GM23338 (cell line): Measurements from ENCODE around the gene DMRT1. TPM values are rescaled to one million over a fixed set of nuclear protein-coding genes. Genes with fewer than 3 reads are reported as not detected.
A peak's percentile ranks its signal among the peaks of the same experiment; 100 is the strongest.

ENCODE experiments used
- ATAC-seq: fragments of 200-7000 bp; cut with Tn5 transposase; 3 replicates; pipeline ENCODE4 v1.9.1; 2020
- DNase-seq: peaks from one replicate; pipeline ENCODE4 v3.0.0-alpha.2; 2015; ENCODE audit warnings: low spot score
- H2AFZ ChIP-seq: fragments of 200-600 bp; sonication (generic); 2 replicates; pipeline ENCODE4 v1.8.0; 2016; ENCODE audit warnings: antibody characterized with exemption, mild to moderate bottlenecking, moderate library complexity
- H3F3A ChIP-seq: fragments of 200-600 bp; sonication (generic); replicated peaks from 2 replicates; pipeline ENCODE4 v1.8.0; 2017; ENCODE audit warnings: antibody characterized with exemption, mixed run types, low read depth
- H3K27ac ChIP-seq: fragments of 200-600 bp; sonication (generic); 2 replicates; pipeline ENCODE4 v1.6.1; 2016; ENCODE audit warnings: low read depth
- H3K27me3 ChIP-seq: fragments of 200-600 bp; sonication (generic); 2 replicates; pipeline ENCODE4 v1.8.0; 2016; ENCODE audit warnings: mild to moderate bottlenecking, mixed run types, moderate library complexity; ENCODE audit not compliant: insufficient read depth
- H3K36me3 ChIP-seq: fragments of 200-600 bp; sonication (generic); 2 replicates; pipeline ENCODE4 v1.8.0; 2016; ENCODE audit warnings: mild to moderate bottlenecking; ENCODE audit not compliant: insufficient read depth
- H3K4me1 ChIP-seq: fragments of 200-600 bp; sonication (generic); 2 replicates; pipeline ENCODE4 v1.8.0; 2016; ENCODE audit warnings: mild to moderate bottlenecking, moderate library complexity; ENCODE audit not compliant: insufficient read depth
- H3K4me2 ChIP-seq: fragments of 200-600 bp; sonication (generic); 2 replicates; pipeline ENCODE4 v1.7.1; 2017; ENCODE audit warnings: mixed run types
- H3K4me3 ChIP-seq: fragments of 200-600 bp; sonication (generic); 2 replicates; pipeline ENCODE4 v1.6.1; 2016; ENCODE audit warnings: mixed run types
- H3K79me2 ChIP-seq: fragments of 200-600 bp; sonication (generic); replicated peaks from 2 replicates; pipeline ENCODE4 v1.8.0; 2017; ENCODE audit warnings: mild to moderate bottlenecking; ENCODE audit not compliant: insufficient read depth
- H3K9me2 ChIP-seq: fragments of 200-600 bp; sonication (generic); 2 replicates; pipeline ENCODE4 v1.8.0; 2017; ENCODE audit not compliant: insufficient read depth
- H4K20me1 ChIP-seq: fragments of 200-600 bp; sonication (generic); replicated peaks from 2 replicates; pipeline ENCODE4 v1.8.0; 2017; ENCODE audit warnings: mild to moderate bottlenecking; ENCODE audit not compliant: insufficient read depth
- H3K27ac Mint-ChIP-seq: 2 replicates; pipeline ENCODE4 v1.8.0; 2020; ENCODE audit warnings: inconsistent platforms, mild to moderate bottlenecking, moderate library complexity, mixed read lengths
- H3K27me3 Mint-ChIP-seq: 3 replicates; pipeline ENCODE4 v1.8.0; 2022; ENCODE audit warnings: low read depth, mild to moderate bottlenecking, moderate library complexity, mixed read lengths, inconsistent platforms; ENCODE audit not compliant: insufficient read depth, poor library complexity
- H3K36me3 Mint-ChIP-seq: 3 replicates; pipeline ENCODE4 v1.8.0; 2021; ENCODE audit warnings: low read depth, mild to moderate bottlenecking, inconsistent platforms, moderate library complexity, mixed read lengths
- H3K4me1 Mint-ChIP-seq: 3 replicates; pipeline ENCODE4 v1.8.0; 2020; ENCODE audit warnings: mild to moderate bottlenecking, inconsistent platforms, mixed read lengths
- H3K4me3 Mint-ChIP-seq: 3 replicates; pipeline ENCODE4 v1.8.0; 2021; ENCODE audit warnings: moderate library complexity, mild to moderate bottlenecking, inconsistent platforms, mixed read lengths
- H3K9me3 Mint-ChIP-seq: 3 replicates; pipeline ENCODE4 v1.8.0; 2020; ENCODE audit warnings: moderate library complexity, mild to moderate bottlenecking, inconsistent platforms, mixed read lengths
- CREB1 ChIP-seq: fragments of 250-450 bp; sonication (Bioruptor Pico); IDR thresholded peaks from 2 replicates; pipeline ENCODE4 v1.5.0; 2020; ENCODE audit warnings: low read depth, mild to moderate bottlenecking, moderate library complexity
- EZH2 ChIP-seq: fragments of 200-600 bp; sonication (generic); IDR thresholded peaks from one replicate; pipeline ENCODE4 v1.8.0; 2017; ENCODE audit warnings: antibody characterized with exemption, mild to moderate bottlenecking, low read depth; ENCODE audit not compliant: unreplicated experiment
- EZH2phosphoT487 ChIP-seq: fragments of 200-600 bp; sonication (generic); IDR thresholded peaks from one replicate; pipeline ENCODE4 v1.8.1; 2018; ENCODE audit warnings: antibody characterized with exemption; ENCODE audit not compliant: unreplicated experiment
- NANOG ChIP-seq: IDR thresholded peaks from 2 replicates; pipeline ENCODE4 v1.6.1; 2016; ENCODE audit warnings: antibody characterized with exemption, borderline replicate concordance
- POLR2AphosphoS5 ChIP-seq: IDR thresholded peaks from 2 replicates; pipeline ENCODE4 v1.6.1; 2016; ENCODE audit warnings: antibody characterized with exemption, low read depth
- STAT1 ChIP-seq: IDR thresholded peaks from one replicate; pipeline ENCODE4 v1.6.1; 2016; ENCODE audit warnings: antibody characterized with exemption; ENCODE audit not compliant: unreplicated experiment
- ZNF331 ChIP-seq: fragments of 250-450 bp; sonication (Bioruptor Pico); IDR thresholded peaks from 2 replicates; pipeline ENCODE4 v1.5.0; 2020; ENCODE audit warnings: low read depth, mild to moderate bottlenecking, moderate library complexity
- polyA plus RNA-seq: library from polyadenylated mRNA; unstranded; fragments of >200 nt; fragmentation: Nextera tagmentation; extraction: Ambion mirVana; gene quantifications from 2 replicates; pipeline ENCODE4 v1.2.1, GENCODE V29; 2016
- total RNA-seq: library from RNA; depleted of rRNA; stranded (reverse); fragments of >200 nt; shearing (Covaris generic); gene quantifications from 2 replicates; pipeline ENCODE4 v1.2.3, GENCODE V29; 2014
- TF ChIP-seq, protein P1 (sequence below), 2 experiments: fragments of 200-600 bp in 1 of 2; sonication (generic) in 1 of 2; conservative IDR thresholded peaks; 2 replicates each; pipeline versions ENCODE4 v1.5.1 to v1.6.1; 2016 to 2017; ENCODE audit warnings: antibody characterized with exemption in 2 of 2, low read depth in 2 of 2, mild to moderate bottlenecking in 2 of 2, moderate library complexity in 1 of 2
- TF ChIP-seq, protein P2 (sequence below): IDR thresholded peaks from 2 replicates; pipeline ENCODE4 v1.6.1; 2016; ENCODE audit warnings: antibody characterized with exemption

DMRT1 gene
- total and polyA plus RNA-seq, 2 experiments from 2014 or later, result not detected

DNA sequence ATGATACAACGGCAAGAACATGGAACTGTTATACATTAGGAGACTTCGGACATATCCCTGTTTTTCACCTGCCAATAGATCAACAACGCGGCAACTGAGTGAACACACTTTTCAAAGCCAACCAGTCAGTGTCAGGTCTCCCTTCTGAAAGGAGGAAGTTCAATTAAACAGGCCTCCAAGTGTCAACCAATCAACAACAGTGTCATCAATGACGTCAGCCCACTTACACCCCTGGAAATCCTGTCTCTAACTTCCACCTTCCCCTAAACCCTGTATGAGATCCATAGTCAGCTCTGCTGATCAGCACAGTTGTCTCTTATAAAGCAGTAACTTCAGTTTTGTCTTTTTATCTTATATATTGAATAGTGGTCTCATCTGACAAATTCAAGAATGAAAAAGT lies 171.5 kb downstream of the DMRT1 start:
- H3K79me2 ChIP-seq, result no peaks in the 10 kb centered on the region
- no peaks in the 10 kb centered on the region for H4K20me1 ChIP-seq
- Mint-ChIP-seq H3K9me3 (no peaks in the 10 kb centered on the region; the same call in 2 of the 3 replicates), H3K27me3 (peaks cover 2% of the 10 kb centered on the region), H3K4me1 (peaks cover 2% of the 10 kb centered on the region; the same call in 2 of the 3 replicates), H3K27ac (no peak overlapping the region), H3K36me3 (no peaks in the 10 kb centered on the region), H3K4me3 (no peak overlapping the region)
- H3K4me3 ChIP-seq, result no peak overlapping the region
- peaks cover 3% of the 10 kb centered on the region for H3K4me1 ChIP-seq
- DNase-seq (no peak), ATAC-seq (no peak)
- H3K27me3 ChIP-seq, result peaks cover 4% of the 10 kb centered on the region; the same call in 1 of the 2 replicates
- no peak for TF ChIP-seq EZH2phosphoT487
- no peak for TF ChIP-seq NANOG
- no peak for TF ChIP-seq EZH2
- peak; percentile 39; the same call in 1 of the 2 replicates for TF ChIP-seq CREB1 (CRISPR knock-in tag)
- TF ChIP-seq POLR2AphosphoS5, result no peak
- TF ChIP-seq ZNF331, result no peak
- H2AFZ ChIP-seq, result no peak overlapping the region
- H3K9me2 ChIP-seq, result no peaks in the 10 kb centered on the region
- no peaks in the 10 kb centered on the region for H3K36me3 ChIP-seq
- H3K4me2 ChIP-seq, result no peak overlapping the region
- H3K27ac ChIP-seq, result no peak overlapping the region
- no peaks in the 10 kb centered on the region for H3F3A ChIP-seq

DNA sequence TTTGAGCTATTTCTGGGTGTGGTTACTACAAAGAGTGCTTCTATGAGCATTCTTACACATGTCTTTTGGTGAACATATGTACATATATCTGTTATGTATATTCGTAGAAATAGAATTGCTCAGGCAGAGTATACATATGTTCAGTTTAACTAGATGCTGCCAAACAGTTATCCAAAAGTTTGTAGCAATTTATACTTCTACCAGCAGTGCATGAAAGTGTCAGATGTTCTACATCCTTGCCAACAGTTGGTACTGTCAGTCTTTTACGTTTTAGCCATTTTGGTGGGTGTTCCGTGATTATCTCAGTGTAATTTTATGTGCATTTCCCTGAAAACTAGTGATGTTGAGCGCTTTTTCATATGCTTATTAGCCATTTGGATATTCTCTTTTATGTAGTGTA lies 172.7 kb downstream of the DMRT1 start:
- Histone ChIP-seq H2AFZ (no peak overlapping the region), H3K4me3 (no peak overlapping the region), H3K9me2 (no peaks in the 10 kb centered on the region), H3F3A (no peaks in the 10 kb centered on the region), H4K20me1 (no peaks in the 10 kb centered on the region), H3K27me3 (no peaks in the 10 kb centered on the region; the same call in 1 of the 2 replicates), H3K79me2 (no peaks in the 10 kb centered on the region), H3K4me2 (no peak overlapping the region), H3K4me1 (peaks cover 3% of the 10 kb centered on the region), H3K27ac (no peak overlapping the region), H3K36me3 (no peaks in the 10 kb centered on the region)
- no peaks in the 10 kb centered on the region for H3K36me3 Mint-ChIP-seq
- ATAC-seq (no peak), DNase-seq (no peak)
- peaks cover 2% of the 10 kb centered on the region; the same call in 2 of the 3 replicates for H3K4me1 Mint-ChIP-seq
- no peak overlapping the region for H3K4me3 Mint-ChIP-seq
- H3K27ac Mint-ChIP-seq, result no peak overlapping the region
- peaks cover 4% of the 10 kb centered on the region for H3K27me3 Mint-ChIP-seq
- H3K9me3 Mint-ChIP-seq, result no peaks in the 10 kb centered on the region; the same call in 2 of the 3 replicates
- TF ChIP-seq, protein P1, sequence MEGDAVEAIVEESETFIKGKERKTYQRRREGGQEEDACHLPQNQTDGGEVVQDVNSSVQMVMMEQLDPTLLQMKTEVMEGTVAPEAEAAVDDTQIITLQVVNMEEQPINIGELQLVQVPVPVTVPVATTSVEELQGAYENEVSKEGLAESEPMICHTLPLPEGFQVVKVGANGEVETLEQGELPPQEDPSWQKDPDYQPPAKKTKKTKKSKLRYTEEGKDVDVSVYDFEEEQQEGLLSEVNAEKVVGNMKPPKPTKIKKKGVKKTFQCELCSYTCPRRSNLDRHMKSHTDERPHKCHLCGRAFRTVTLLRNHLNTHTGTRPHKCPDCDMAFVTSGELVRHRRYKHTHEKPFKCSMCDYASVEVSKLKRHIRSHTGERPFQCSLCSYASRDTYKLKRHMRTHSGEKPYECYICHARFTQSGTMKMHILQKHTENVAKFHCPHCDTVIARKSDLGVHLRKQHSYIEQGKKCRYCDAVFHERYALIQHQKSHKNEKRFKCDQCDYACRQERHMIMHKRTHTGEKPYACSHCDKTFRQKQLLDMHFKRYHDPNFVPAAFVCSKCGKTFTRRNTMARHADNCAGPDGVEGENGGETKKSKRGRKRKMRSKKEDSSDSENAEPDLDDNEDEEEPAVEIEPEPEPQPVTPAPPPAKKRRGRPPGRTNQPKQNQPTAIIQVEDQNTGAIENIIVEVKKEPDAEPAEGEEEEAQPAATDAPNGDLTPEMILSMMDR (conservative IDR thresholded peaks at IDR 0.05; ENCODE audit: low read depth in 2 of 2), result no peak
- TF ChIP-seq STAT1, result no peak
- TF ChIP-seq, protein P2, sequence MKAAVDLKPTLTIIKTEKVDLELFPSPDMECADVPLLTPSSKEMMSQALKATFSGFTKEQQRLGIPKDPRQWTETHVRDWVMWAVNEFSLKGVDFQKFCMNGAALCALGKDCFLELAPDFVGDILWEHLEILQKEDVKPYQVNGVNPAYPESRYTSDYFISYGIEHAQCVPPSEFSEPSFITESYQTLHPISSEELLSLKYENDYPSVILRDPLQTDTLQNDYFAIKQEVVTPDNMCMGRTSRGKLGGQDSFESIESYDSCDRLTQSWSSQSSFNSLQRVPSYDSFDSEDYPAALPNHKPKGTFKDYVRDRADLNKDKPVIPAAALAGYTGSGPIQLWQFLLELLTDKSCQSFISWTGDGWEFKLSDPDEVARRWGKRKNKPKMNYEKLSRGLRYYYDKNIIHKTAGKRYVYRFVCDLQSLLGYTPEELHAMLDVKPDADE, result no peak
